Fibroblast of lung (primary cell): ENCODE results near the gene RETSAT. TPM values are rescaled to one million over a fixed set of nuclear protein-coding genes. Genes with fewer than 3 reads are reported as not detected.

Experiments used
- DNase-seq, 2 donors: peaks; one replicate each; pipeline versions ENCODE4 v3.0.0 to v3.0.0-alpha.2; 2010; ENCODE audit warnings: low read depth in 2 of 2
- H2AFZ ChIP-seq: 2 replicates; pipeline ENCODE4 v1.5.1; 2012; ENCODE audit warnings: low read length, control low read depth, inconsistent platforms
- H3K27ac ChIP-seq: 2 replicates; pipeline ENCODE4 v1.5.1; 2011; ENCODE audit warnings: low read length, control low read depth; ENCODE audit not compliant: insufficient read depth
- H3K27me3 ChIP-seq: 2 replicates; pipeline ENCODE4 v1.5.1; 2011; ENCODE audit warnings: mild to moderate bottlenecking, low read length; ENCODE audit not compliant: control insufficient read depth, insufficient read depth
- H3K36me3 ChIP-seq: 2 replicates; pipeline ENCODE4 v1.5.1; 2011; ENCODE audit warnings: low read length; ENCODE audit not compliant: control insufficient read depth, insufficient read depth
- H3K4me1 ChIP-seq: 2 replicates; pipeline ENCODE4 v1.5.1; 2011; ENCODE audit warnings: low read length; ENCODE audit not compliant: control insufficient read depth, insufficient read depth; ENCODE audit errors: extremely low read depth
- H3K4me2 ChIP-seq: 2 replicates; pipeline ENCODE4 v1.5.1; 2011; ENCODE audit warnings: low read length, control low read depth; ENCODE audit not compliant: insufficient read depth; ENCODE audit errors: extremely low read depth
- H3K4me3 ChIP-seq, 4 experiments: fragments of 200-600 bp in 1 of 4; sonication (generic) in 1 of 4; replicated peaks in 1 of 4; 2 replicates each; pipeline ENCODE4 v1.5.1; 2011 to 2016; ENCODE audit warnings: low read length in 4 of 4, low read depth in 3 of 4, mild to moderate bottlenecking in 3 of 4, control low read depth in 2 of 4, inconsistent platforms in 1 of 4, mixed read lengths in 1 of 4; ENCODE audit not compliant: insufficient read depth in 1 of 4; ENCODE audit errors: control extremely low read depth in 1 of 4
- H3K79me2 ChIP-seq: 2 replicates; pipeline ENCODE4 v1.5.1; 2012; ENCODE audit warnings: mild to moderate bottlenecking, low read length, inconsistent platforms; ENCODE audit not compliant: control insufficient read depth, insufficient read depth
- H3K9ac ChIP-seq: 2 replicates; pipeline ENCODE4 v1.5.1; 2011; ENCODE audit warnings: mild to moderate bottlenecking, low read length, control low read depth; ENCODE audit not compliant: insufficient read depth
- H3K9me3 ChIP-seq: 2 replicates; pipeline ENCODE4 v1.5.1; 2012; ENCODE audit warnings: low read depth, low read length; ENCODE audit not compliant: control insufficient read depth, insufficient read depth
- H4K20me1 ChIP-seq: 2 replicates; pipeline ENCODE4 v1.5.1; 2011; ENCODE audit warnings: low read length; ENCODE audit not compliant: control insufficient read depth, insufficient read depth; ENCODE audit errors: extremely low read depth
- CTCF ChIP-seq, 2 donors: IDR thresholded peaks in 1 of 2; conservative IDR thresholded peaks in 1 of 2; 1 replicate in 1 of 2; 2 replicates in 1 of 2; pipeline ENCODE4 v1.5.1; 2011 to 2012; ENCODE audit warnings: low read length in 2 of 2, control low read depth in 1 of 2, inconsistent platforms in 1 of 2, low read depth in 1 of 2, mild to moderate bottlenecking in 1 of 2
- EZH2 ChIP-seq: IDR thresholded peaks from 2 replicates; pipeline ENCODE4 v1.5.1; 2012; ENCODE audit warnings: low read length, control low read depth, mild to moderate bottlenecking; ENCODE audit errors: missing control alignments
- polyA plus RNA-seq, 2 donors: library from polyadenylated mRNA; depleted of rRNA in 1 of 2; stranded (reverse) in 1 of 2; unstranded in 1 of 2; fragments of >200 nt; gene quantifications; 2 replicates each; pipeline ENCODE4 v1.2.1, GENCODE V29; 2011 to 2012; ENCODE audit warnings: missing spikeins in 1 of 2
- total RNA-seq: library from RNA; depleted of rRNA; stranded (reverse); fragments of >200 nt; gene quantifications from 2 replicates; pipeline ENCODE4 v1.2.1, GENCODE V29; 2014

Gene RETSAT
- total and polyA plus RNA-seq, 2 donors (not counting 1 experiment from before 2014, with no cell fraction given): 38.6 to 87.0 TPM

DNA sequence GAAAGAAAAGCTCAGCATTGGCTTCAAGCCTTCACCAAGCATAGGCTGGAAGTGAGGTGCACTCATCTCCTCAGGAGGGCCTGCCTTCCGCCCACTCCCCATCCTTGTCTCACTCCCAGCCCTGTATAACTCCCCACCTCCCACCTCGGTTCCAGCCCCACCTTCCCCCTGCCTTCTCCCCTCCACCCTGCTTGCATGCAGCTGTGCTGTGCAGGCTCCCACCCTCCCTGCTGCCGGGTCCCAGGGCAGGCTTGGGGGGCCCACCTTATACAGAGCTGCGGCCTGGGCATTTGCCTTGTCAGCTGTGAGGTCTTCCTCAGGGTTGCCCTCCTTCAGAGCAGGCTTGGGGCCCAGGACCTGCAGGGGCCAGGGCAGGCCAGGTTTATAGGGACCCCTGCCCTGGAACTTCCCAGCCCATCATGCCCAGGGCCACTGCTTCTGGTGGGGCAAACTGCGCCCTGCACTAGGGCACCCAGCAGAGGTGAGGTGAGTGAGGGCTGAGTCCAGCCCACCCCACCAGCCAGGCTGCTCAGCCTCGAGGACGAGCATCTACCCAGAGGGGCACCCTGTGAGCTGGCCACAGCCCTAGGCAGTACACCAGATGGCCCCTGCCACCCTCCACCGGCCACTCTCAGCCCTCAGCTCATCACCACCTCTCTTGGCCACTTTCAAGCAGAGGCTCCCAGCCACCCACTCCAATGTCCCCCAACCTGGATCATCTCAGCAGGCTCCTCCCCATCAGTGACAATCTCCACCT lies 44.3 kb upstream of the RETSAT start:
- Histone ChIP-seq H3K36me3 (peaks cover 2% of the 10 kb centered on the region), H3K9me3 (no peaks in the 10 kb centered on the region), H3K4me1 (peaks cover 8% of the 10 kb centered on the region), H3K27me3 (no peaks in the 10 kb centered on the region), H3K79me2 (no peaks in the 10 kb centered on the region), H3K27ac (no peak overlapping the region), H3K9ac (no peak overlapping the region), H3K4me2 (no peak overlapping the region), H2AFZ (no peak overlapping the region), H4K20me1 (no peaks in the 10 kb centered on the region), H3K4me3 (no peak overlapping the region)
- no peak for DNase-seq
- no peak for TF ChIP-seq EZH2
- TF ChIP-seq CTCF (conservative IDR thresholded peaks at IDR 0.05 in 1 of 2, IDR thresholded peaks at IDR 0.05 in 1 of 2; ENCODE audit: low read depth in 1 of 2, low read length in 2 of 2): no peak

- Histone ChIP-seq H3K4me1 (peaks cover 8% of the 10 kb centered on the region), H3K9ac (no peak overlapping the region), H3K4me3 (no peak overlapping the region), H3K27me3 (no peaks in the 10 kb centered on the region), H3K4me2 (no peak overlapping the region), H3K36me3 (peaks cover 2% of the 10 kb centered on the region), H4K20me1 (no peaks in the 10 kb centered on the region), H2AFZ (no peak overlapping the region), H3K9me3 (no peaks in the 10 kb centered on the region), H3K27ac (no peak overlapping the region), H3K79me2 (no peaks in the 10 kb centered on the region)
- no peak for DNase-seq
- TF ChIP-seq CTCF (conservative IDR thresholded peaks at IDR 0.05 in 1 of 2, IDR thresholded peaks at IDR 0.05 in 1 of 2; ENCODE audit: low read depth in 1 of 2, low read length in 2 of 2) (no peak), EZH2 (no peak)
Observed at GRCh38 chr2:85397925-85398331, 43.6 kb upstream of the RETSAT start.

DNA sequence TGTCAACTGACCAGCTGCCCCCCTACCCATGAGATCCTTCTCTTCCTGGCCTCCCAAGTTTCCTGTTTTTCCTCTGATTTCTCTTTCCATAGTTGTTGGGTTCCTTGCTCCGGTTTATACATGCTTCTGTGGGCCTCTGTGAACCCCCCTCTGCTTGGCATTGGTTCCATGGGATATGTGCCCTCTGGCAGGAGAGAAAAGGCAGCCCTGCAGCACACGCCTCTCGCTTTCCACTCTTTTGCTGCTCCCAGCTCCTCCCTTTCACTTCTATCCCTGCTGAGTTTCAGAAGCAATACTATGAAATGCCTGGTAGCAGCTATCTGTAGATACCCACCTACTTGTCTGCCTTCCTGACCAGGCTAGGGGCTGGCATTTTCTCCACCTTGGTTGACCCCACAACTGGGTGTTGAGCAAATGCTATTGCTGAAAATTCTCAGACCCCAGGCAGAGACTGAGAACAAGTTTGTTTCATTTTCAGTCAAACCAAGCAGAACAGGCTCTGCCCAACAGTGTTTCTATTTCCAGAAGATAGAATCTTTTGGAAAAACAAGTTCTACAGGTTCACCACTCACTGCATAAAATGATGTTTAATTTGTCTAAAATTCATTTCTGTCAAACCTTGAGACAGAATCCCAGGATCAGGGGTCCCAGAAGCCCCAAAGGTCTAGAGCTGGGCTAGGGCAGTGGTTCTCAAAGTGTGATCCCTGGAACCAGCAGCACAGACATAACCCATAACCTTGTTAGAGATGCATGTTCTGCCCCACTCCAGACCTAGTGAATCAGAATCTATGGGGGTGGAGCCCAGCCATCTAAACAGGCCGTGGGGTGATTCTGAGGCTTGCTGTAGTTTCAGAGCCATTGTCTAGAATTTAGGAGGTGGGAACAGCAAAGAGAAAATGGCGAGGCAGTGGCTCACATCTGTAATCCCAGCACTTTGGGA lies 42.5 kb upstream of the RETSAT start:
- H3K27me3 ChIP-seq: no peaks in the 10 kb centered on the region
- H3K4me1 ChIP-seq: peaks cover 8% of the 10 kb centered on the region
- H3K79me2 ChIP-seq: no peaks in the 10 kb centered on the region
- H3K9ac ChIP-seq: no peak overlapping the region
- no peak overlapping the region for H2AFZ ChIP-seq
- no peaks in the 10 kb centered on the region for H3K9me3 ChIP-seq
- H3K36me3 ChIP-seq: peaks cover 3% of the 10 kb centered on the region
- no peak for DNase-seq
- no peak overlapping the region for H3K4me3 ChIP-seq
- TF ChIP-seq CTCF (conservative IDR thresholded peaks at IDR 0.05 in 1 of 2, IDR thresholded peaks at IDR 0.05 in 1 of 2; ENCODE audit: low read depth in 1 of 2, low read length in 2 of 2) (no peak), EZH2 (no peak)
- H4K20me1 ChIP-seq: no peaks in the 10 kb centered on the region
- no peak overlapping the region for H3K27ac ChIP-seq
- H3K4me2 ChIP-seq: no peak overlapping the region
